MCF 10A (cell line): ENCODE results near the gene WWC1. TPM values are rescaled to one million over a fixed set of nuclear protein-coding genes. Genes with fewer than 3 reads are reported as not detected.

Experiments
- BruUV-seq: library from RNA; stranded (reverse); fragments of 400-500 nt; replicated peaks from 2 replicates; lab custom pipeline; 2021; lab: Mats Ljungman, UMichigan
- CTCF ChIA-PET: fragments of 300-600 bp; sonication (Branson Sonifier 250); formaldehyde crosslinking; extraction: SDS; loops from one replicate; lab custom pipeline; 2021; ENCODE audit warnings: antibody characterized with exemption, inconsistent platforms; lab: Yijun Ruan, JAX
- POLR2A ChIA-PET: fragments of 300-600, 350-650 bp; sonication (Branson Sonifier 250); formaldehyde crosslinking; extraction: SDS; loops from one replicate; lab custom pipeline; 2020; ENCODE audit warnings: antibody characterized with exemption, inconsistent platforms; lab: Yijun Ruan, JAX
- DNase-seq: peaks from one replicate; pipeline ENCODE4 v3.0.0-alpha.2; 2018; ENCODE audit not compliant: unreplicated experiment
- H3K27ac Mint-ChIP-seq: one replicate; pipeline ENCODE4 v1.8.0; 2022; ENCODE audit warnings: mild to moderate bottlenecking, low read depth, mixed read lengths; ENCODE audit not compliant: unreplicated experiment
- H3K27me3 Mint-ChIP-seq: one replicate; pipeline ENCODE4 v1.8.0; 2022; ENCODE audit warnings: mixed read lengths; ENCODE audit not compliant: insufficient read depth, unreplicated experiment
- H3K36me3 Mint-ChIP-seq: one replicate; pipeline ENCODE4 v1.8.0; 2022; ENCODE audit warnings: mild to moderate bottlenecking, moderate library complexity, mixed read lengths; ENCODE audit not compliant: insufficient read depth, unreplicated experiment
- H3K4me1 Mint-ChIP-seq: one replicate; pipeline ENCODE4 v1.8.0; 2022; ENCODE audit warnings: mixed read lengths; ENCODE audit not compliant: insufficient read depth, unreplicated experiment
- H3K4me3 Mint-ChIP-seq: one replicate; pipeline ENCODE4 v1.8.0; 2022; ENCODE audit warnings: mild to moderate bottlenecking, moderate library complexity, mixed read lengths; ENCODE audit not compliant: unreplicated experiment
- H3K9me3 Mint-ChIP-seq: one replicate; pipeline ENCODE4 v1.8.0; 2022; ENCODE audit warnings: mixed read lengths; ENCODE audit not compliant: unreplicated experiment
- CTCF ChIP-seq: fragments of 200-600 bp; IDR thresholded peaks from one replicate; pipeline ENCODE4 v1.8.0; 2022; ENCODE audit warnings: antibody characterized with exemption, mild to moderate bottlenecking; ENCODE audit not compliant: unreplicated experiment
- intact Hi-C: fragments of 100-400 bp; cut with micrococcal nuclease; formaldehyde crosslinking; loops from 2 replicates; pipeline ENCODE4 v1.14.1; 2022
- total RNA-seq: library from RNA; stranded (reverse); gene quantifications from 2 replicates; pipeline ENCODE4 v1.2.3, GENCODE V29; 2022

The WWC1 gene
- total RNA-seq, 1 experiment from 2014 or later = 47.0 TPM

DNA sequence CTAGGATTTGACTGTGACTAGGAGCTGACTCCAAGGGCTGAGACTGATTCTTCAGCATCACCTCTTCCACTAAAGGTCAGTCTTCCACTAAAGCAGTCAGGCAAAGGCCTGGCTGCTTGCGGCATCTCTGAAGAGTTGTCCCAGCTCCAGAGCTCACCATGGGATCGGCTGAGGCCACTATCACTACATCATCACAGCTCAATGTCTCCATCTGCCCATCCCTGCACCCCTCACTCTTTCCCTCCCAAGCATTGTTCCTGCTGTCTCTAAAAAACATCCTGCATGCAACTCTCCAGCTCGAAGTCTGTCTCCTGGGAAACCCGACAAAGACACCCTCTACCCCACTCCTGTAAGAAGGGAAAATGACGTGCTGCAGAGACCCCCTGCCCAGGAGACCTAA, 15.5 kb upstream of the WWC1 start:
- intact Hi-C loops = no loop called here
- no TSS peak for BruUV-seq
- peaks cover 12% of the 10 kb centered on the region for H3K27me3 Mint-ChIP-seq
- H3K9me3 Mint-ChIP-seq = no peaks in the 10 kb centered on the region
- no peak for DNase-seq
- CTCF ChIA-PET = interaction anchor here (0.8 to 0.9 kb wide), 2 partner anchors 13 to 146 kb away, joined by 4 to 5 read pairs; no protein-coding TSS in a partner anchor
- no peak overlapping the region for H3K4me3 Mint-ChIP-seq
- POLR2A ChIA-PET = no interaction called here
- peaks cover 6% of the 10 kb centered on the region for H3K4me1 Mint-ChIP-seq
- TF ChIP-seq CTCF = no peak
- no peak overlapping the region for H3K27ac Mint-ChIP-seq
- no peaks in the 10 kb centered on the region for H3K36me3 Mint-ChIP-seq

DNA sequence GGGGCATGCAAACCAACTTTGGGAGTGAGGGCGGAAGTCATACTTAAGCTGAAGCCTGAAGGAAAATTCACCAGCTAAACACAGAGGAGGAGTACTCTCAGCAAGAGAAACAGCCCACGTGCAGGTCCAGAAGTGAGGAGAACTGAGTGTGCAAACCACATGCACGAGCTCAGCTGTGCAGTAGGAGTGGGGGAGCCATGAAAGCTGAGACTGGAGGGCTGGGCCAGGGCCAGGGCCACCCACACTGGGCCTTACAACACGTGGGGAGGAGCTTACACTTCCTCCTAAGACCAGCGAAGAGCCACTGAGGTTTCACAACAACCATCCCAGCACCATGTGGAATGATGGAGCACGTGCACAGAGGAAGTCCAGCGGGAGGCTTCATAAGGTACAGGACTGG, 9.3 kb upstream of the WWC1 start:
- no TSS peak for BruUV-seq
- no peak for TF ChIP-seq CTCF
- Mint-ChIP-seq H3K27me3 (no peaks in the 10 kb centered on the region), H3K9me3 (peaks cover 9% of the 10 kb centered on the region), H3K36me3 (no peaks in the 10 kb centered on the region), H3K4me1 (peaks cover 8% of the 10 kb centered on the region), H3K4me3 (no peak overlapping the region), H3K27ac (no peak overlapping the region)
- ChIA-PET POLR2A (interaction anchor here (0.6 to 1.3 kb wide), 3 partner anchors 10 to 149 kb away, joined by 3 to 4 read pairs (median 3); partner anchors contain the start of gene WWC1), CTCF (interaction anchor here (0.6 to 3.1 kb wide), 14 partner anchors 9 to 563 kb away, joined by 3 to 31 read pairs (median 3); partner anchors contain the start of genes RARS1 and WWC1)
- intact Hi-C loops = no loop called here
- DNase-seq = peak; percentile 85

DNA sequence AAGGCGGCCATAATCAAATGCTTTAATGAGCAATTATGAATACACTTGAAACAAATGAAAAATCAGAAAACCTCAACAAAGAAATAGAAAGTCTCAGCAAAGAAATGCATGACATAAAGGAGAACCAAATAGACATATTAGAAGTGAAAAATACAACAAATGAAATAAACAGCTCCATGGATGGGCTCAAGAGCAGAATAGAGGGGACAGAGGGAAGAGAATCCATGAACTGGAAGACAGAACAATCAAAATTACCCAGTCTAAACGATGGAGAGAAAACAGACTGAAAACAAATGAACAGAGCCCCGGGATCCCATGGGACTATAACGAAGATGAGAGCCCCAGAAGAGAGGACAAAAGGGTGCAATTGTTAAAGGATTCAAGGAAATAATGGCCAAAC, 6.6 kb upstream of the WWC1 start:
- no peak for TF ChIP-seq CTCF
- Mint-ChIP-seq H3K4me1 (peaks cover 30% of the 10 kb centered on the region), H3K4me3 (no peak overlapping the region), H3K27me3 (no peaks in the 10 kb centered on the region), H3K9me3 (peaks cover 9% of the 10 kb centered on the region), H3K27ac (no peak overlapping the region), H3K36me3 (no peaks in the 10 kb centered on the region)
- no peak for DNase-seq
- intact Hi-C loops = loop anchor here (5.0 kb wide), 1 partner anchor 1067 kb away; no protein-coding TSS in a partner anchor
- CTCF ChIA-PET = interaction anchor here (0.5 to 4.6 kb wide), 6 partner anchors 16 to 633 kb away, joined by 3 to 20 read pairs (median 4); no protein-coding TSS in a partner anchor
- no TSS peak for BruUV-seq
- POLR2A ChIA-PET = interaction anchor here (1.8 kb wide), 1 partner anchor 10 kb away, joined by 3 read pairs; no protein-coding TSS in a partner anchor

- Mint-ChIP-seq H3K27ac (no peak overlapping the region), H3K36me3 (no peaks in the 10 kb centered on the region), H3K4me3 (no peak overlapping the region), H3K4me1 (peaks cover 33% of the 10 kb centered on the region), H3K27me3 (no peaks in the 10 kb centered on the region), H3K9me3 (peaks cover 9% of the 10 kb centered on the region)
- no peak for DNase-seq
- BruUV-seq = no TSS peak
- intact Hi-C loops = loop anchor here (5.0 kb wide), 1 partner anchor 1067 kb away; no protein-coding TSS in a partner anchor
- POLR2A ChIA-PET = interaction anchor here (1.0 to 1.8 kb wide), 3 partner anchors 11 to 201 kb away, joined by 3 to 4 read pairs (median 3); no protein-coding TSS in a partner anchor
- CTCF ChIA-PET = interaction anchor here (0.6 to 4.6 kb wide), 8 partner anchors 11 to 752 kb away, joined by 3 to 20 read pairs (median 3); no protein-coding TSS in a partner anchor
- TF ChIP-seq CTCF = no peak
Observed at GRCh38 chr5:168285696-168286095, 5.7 kb upstream of the WWC1 start.
